Hepatocyte (in vitro differentiated cells): ENCODE results near the gene TUBB3. TPM values are rescaled to one million over a fixed set of nuclear protein-coding genes. Genes with fewer than 3 reads are reported as not detected.

ENCODE experiments used
- DNase-seq: peaks from one replicate; pipeline ENCODE4 v3.0.0-alpha.2; 2016; ENCODE audit warnings: low spot score
- H2AFZ ChIP-seq: fragments of 200-600 bp; sonication (generic); 2 replicates; pipeline ENCODE4 v1.6.0; 2016; ENCODE audit warnings: antibody characterized with exemption, mild to moderate bottlenecking
- H3K27ac ChIP-seq: fragments of 200-600 bp; sonication (generic); 2 replicates; pipeline ENCODE4 v1.5.1; 2016; ENCODE audit warnings: mild to moderate bottlenecking
- H3K27me3 ChIP-seq: fragments of 200-600 bp; sonication (generic); 2 replicates; pipeline ENCODE4 v1.6.1; 2016
- H3K36me3 ChIP-seq: fragments of 200-600 bp; sonication (generic); replicated peaks from 2 replicates; pipeline ENCODE4 v1.5.1; 2016; ENCODE audit warnings: low read depth; ENCODE audit not compliant: insufficient read depth
- H3K4me1 ChIP-seq: fragments of 200-600 bp; sonication (generic); 2 replicates; pipeline ENCODE4 v1.5.1; 2016; ENCODE audit warnings: mild to moderate bottlenecking, moderate library complexity; ENCODE audit not compliant: insufficient read depth
- H3K4me2 ChIP-seq: fragments of 200-600 bp; sonication (generic); 2 replicates; pipeline ENCODE4 v1.6.0; 2016
- H3K4me3 ChIP-seq: fragments of 200-600 bp; sonication (generic); 2 replicates; pipeline ENCODE4 v1.5.1; 2016; ENCODE audit warnings: mild to moderate bottlenecking
- H3K79me2 ChIP-seq: fragments of 200-600 bp; sonication (generic); 2 replicates; pipeline ENCODE4 v1.6.0; 2017; ENCODE audit warnings: mild to moderate bottlenecking
- H3K9me2 ChIP-seq: fragments of 200-600 bp; sonication (generic); replicated peaks from 2 replicates; pipeline ENCODE4 v1.6.0; 2017; ENCODE audit warnings: mild to moderate bottlenecking; ENCODE audit not compliant: insufficient read depth
- H3K9me3 ChIP-seq: fragments of 200-600 bp; sonication (generic); 2 replicates; pipeline ENCODE4 v1.5.1; 2016; ENCODE audit warnings: low read depth, mild to moderate bottlenecking
- H4K20me1 ChIP-seq: fragments of 200-600 bp; sonication (generic); 2 replicates; pipeline ENCODE4 v1.6.0; 2016; ENCODE audit warnings: mild to moderate bottlenecking; ENCODE audit not compliant: insufficient read depth, poor library complexity, severe bottlenecking
- EZH2 ChIP-seq: fragments of 200-600 bp; sonication (generic); IDR thresholded peaks from 2 replicates; pipeline ENCODE4 v1.6.1; 2016; ENCODE audit warnings: antibody characterized with exemption, mild to moderate bottlenecking, borderline replicate concordance
- EZH2phosphoT487 ChIP-seq: fragments of 200-600 bp; sonication (generic); IDR thresholded peaks from one replicate; pipeline ENCODE4 v1.6.1; 2018; ENCODE audit warnings: antibody characterized with exemption, mild to moderate bottlenecking, low read depth, moderate library complexity; ENCODE audit not compliant: unreplicated experiment, severe bottlenecking
- WGBS: methylation state at CpG from one replicate; pipeline ENCODE4 v1.1.6; 2016; ENCODE audit warnings: low lambda C conversion rate; ENCODE audit errors: missing lambda C conversion rate; 5-methylcytosine and 5-hydroxymethylcytosine counted together
- polyA plus RNA-seq: library from polyadenylated mRNA; unstranded; fragments of >200 nt; fragmentation: Nextera tagmentation; extraction: Ambion mirVana; gene quantifications from 2 replicates; pipeline ENCODE4 v1.2.1, GENCODE V29; 2016
- total RNA-seq: library from RNA; depleted of rRNA; stranded (reverse); fragments of >200 nt; gene quantifications from 2 replicates; pipeline ENCODE4 v1.2.3, GENCODE V29; 2014
- TF ChIP-seq, protein P1 (sequence below): fragments of 200-600 bp; sonication (generic); IDR thresholded peaks from 2 replicates; pipeline ENCODE4 v1.5.1; 2016; ENCODE audit warnings: antibody characterized with exemption, mild to moderate bottlenecking; ENCODE audit not compliant: poor library complexity

Gene TUBB3
- total and polyA plus RNA-seq, 2 experiments from 2014 or later = 69.3 to 87.2 TPM

DNA sequence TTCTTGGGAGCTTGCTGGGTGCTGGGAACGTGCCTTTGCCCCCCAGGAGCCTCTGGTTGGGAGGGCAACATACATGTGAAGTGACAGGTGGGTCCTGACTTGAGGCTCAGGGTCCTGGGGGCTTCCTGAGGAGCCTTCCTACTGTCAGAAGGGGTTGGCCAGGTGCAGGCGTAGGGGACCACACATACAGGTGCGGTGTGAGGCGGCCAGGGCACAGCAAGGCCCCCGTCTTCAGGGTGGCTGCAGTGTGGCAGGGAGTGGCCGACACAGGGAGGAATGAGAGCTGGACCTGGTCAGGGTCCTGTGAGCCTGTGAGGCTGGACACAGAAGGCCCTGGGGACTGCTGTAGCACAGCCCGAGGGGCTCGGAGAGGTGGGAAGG, 39.1 kb upstream of the TUBB3 start:
- H3K27ac ChIP-seq = no peak overlapping the region
- no peak for DNase-seq
- H3K9me3 ChIP-seq = no peaks in the 10 kb centered on the region
- H3K4me3 ChIP-seq = no peak overlapping the region
- no peak overlapping the region for H2AFZ ChIP-seq
- H3K4me2 ChIP-seq = no peak overlapping the region
- TF ChIP-seq, protein P1, sequence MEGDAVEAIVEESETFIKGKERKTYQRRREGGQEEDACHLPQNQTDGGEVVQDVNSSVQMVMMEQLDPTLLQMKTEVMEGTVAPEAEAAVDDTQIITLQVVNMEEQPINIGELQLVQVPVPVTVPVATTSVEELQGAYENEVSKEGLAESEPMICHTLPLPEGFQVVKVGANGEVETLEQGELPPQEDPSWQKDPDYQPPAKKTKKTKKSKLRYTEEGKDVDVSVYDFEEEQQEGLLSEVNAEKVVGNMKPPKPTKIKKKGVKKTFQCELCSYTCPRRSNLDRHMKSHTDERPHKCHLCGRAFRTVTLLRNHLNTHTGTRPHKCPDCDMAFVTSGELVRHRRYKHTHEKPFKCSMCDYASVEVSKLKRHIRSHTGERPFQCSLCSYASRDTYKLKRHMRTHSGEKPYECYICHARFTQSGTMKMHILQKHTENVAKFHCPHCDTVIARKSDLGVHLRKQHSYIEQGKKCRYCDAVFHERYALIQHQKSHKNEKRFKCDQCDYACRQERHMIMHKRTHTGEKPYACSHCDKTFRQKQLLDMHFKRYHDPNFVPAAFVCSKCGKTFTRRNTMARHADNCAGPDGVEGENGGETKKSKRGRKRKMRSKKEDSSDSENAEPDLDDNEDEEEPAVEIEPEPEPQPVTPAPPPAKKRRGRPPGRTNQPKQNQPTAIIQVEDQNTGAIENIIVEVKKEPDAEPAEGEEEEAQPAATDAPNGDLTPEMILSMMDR = no peak
- TF ChIP-seq EZH2phosphoT487 (no peak), EZH2 (no peak)
- H3K9me2 ChIP-seq = no peaks in the 10 kb centered on the region
- H3K79me2 ChIP-seq = peaks cover 51% of the 10 kb centered on the region
- peaks cover 55% of the 10 kb centered on the region for H4K20me1 ChIP-seq
- no peaks in the 10 kb centered on the region for H3K36me3 ChIP-seq
- WGBS = 98% methylated on average over 8 of the region's 8 CpGs
- H3K27me3 ChIP-seq = no peaks in the 10 kb centered on the region
- no peaks in the 10 kb centered on the region for H3K4me1 ChIP-seq

DNA sequence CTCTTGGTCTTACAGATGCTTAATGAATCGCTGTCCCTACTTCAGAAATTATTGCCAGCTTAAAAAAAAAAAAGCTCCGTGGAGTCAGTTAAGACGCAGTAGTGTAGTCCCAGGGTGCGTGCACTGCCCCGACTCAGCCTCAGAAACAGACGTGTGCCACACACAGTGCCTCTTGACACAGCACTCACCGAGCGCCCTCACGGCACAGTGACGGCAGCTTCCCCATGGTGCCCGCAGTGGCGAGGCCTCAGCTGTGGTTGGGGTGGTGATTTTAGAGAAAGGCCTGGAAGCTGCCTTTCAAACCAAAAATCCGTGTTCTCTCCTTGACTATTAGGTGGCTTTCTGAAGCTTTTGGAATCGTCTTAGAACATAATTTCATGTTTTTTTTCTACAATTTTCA, 35.9 kb upstream of the TUBB3 start:
- H3K79me2 ChIP-seq = peaks cover 26% of the 10 kb centered on the region
- no peaks in the 10 kb centered on the region for H3K4me1 ChIP-seq
- no peaks in the 10 kb centered on the region for H3K9me3 ChIP-seq
- H3K4me3 ChIP-seq = no peak overlapping the region
- 98% methylated on average over 14 of the region's 14 CpGs for WGBS
- no peak overlapping the region for H3K27ac ChIP-seq
- H2AFZ ChIP-seq = no peak overlapping the region
- H3K9me2 ChIP-seq = no peaks in the 10 kb centered on the region
- no peaks in the 10 kb centered on the region for H3K36me3 ChIP-seq
- no peak for DNase-seq
- no peaks in the 10 kb centered on the region for H3K27me3 ChIP-seq
- TF ChIP-seq, protein P1 = no peak
- TF ChIP-seq EZH2phosphoT487 (no peak), EZH2 (no peak)
- peaks cover 28% of the 10 kb centered on the region for H4K20me1 ChIP-seq
- H3K4me2 ChIP-seq = no peak overlapping the region

- peaks cover 5% of the 10 kb centered on the region for H4K20me1 ChIP-seq
- no peak for DNase-seq
- peaks cover 4% of the 10 kb centered on the region for H3K79me2 ChIP-seq
- no peak overlapping the region for H2AFZ ChIP-seq
- H3K4me3 ChIP-seq = no peak overlapping the region
- WGBS = 97% methylated on average over 9 of the region's 9 CpGs
- H3K27ac ChIP-seq = no peak overlapping the region
- H3K36me3 ChIP-seq = no peaks in the 10 kb centered on the region
- no peak overlapping the region for H3K4me2 ChIP-seq
- no peaks in the 10 kb centered on the region for H3K9me2 ChIP-seq
- H3K4me1 ChIP-seq = no peaks in the 10 kb centered on the region
- H3K9me3 ChIP-seq = no peaks in the 10 kb centered on the region
- H3K27me3 ChIP-seq = no peaks in the 10 kb centered on the region
- TF ChIP-seq EZH2 (no peak), EZH2phosphoT487 (no peak)
- TF ChIP-seq, protein P1 = no peak
These were observed 32.9 kb upstream of the TUBB3 start for GRCh38 chr16:89890200-89890599.
